K562 (cell line): ENCODE data around the gene ARID3A. TPM values are rescaled to one million over a fixed set of nuclear protein-coding genes. Genes with fewer than 3 reads are reported as not detected.

Experiments used
- DMBX1 ChIP-seq: fragments of 250-450 bp; sonication (Bioruptor Pico); IDR thresholded peaks from 2 replicates; pipeline ENCODE4 v1.8.0; 2022; ENCODE audit warnings: inconsistent platforms, mild to moderate bottlenecking, moderate library complexity, borderline replicate concordance
- GTF2E2 ChIP-seq: fragments of 200-800 bp; sonication (Bioruptor generic); IDR thresholded peaks from 2 replicates; pipeline ENCODE4 v1.6.1; 2016; ENCODE audit warnings: missing genetic modification characterization, missing compliant biosample characterization
- HDAC3 ChIP-seq: fragments of 450-650 bp; IDR thresholded peaks from 2 replicates; pipeline ENCODE4 v1.6.1; 2018; ENCODE audit warnings: borderline replicate concordance, mild to moderate bottlenecking, moderate library complexity; ENCODE audit not compliant: partially characterized antibody
- HLTF ChIP-seq: fragments of 450-650 bp; IDR thresholded peaks from 2 replicates; pipeline ENCODE4 v1.6.1; 2016
- SMAD2 ChIP-seq: fragments of 150-350 bp; IDR thresholded peaks from 2 replicates; pipeline ENCODE4 v1.6.1; 2014; ENCODE audit warnings: low read depth, mild to moderate bottlenecking, low read length
- XRCC3 ChIP-seq: fragments of 450-650 bp; IDR thresholded peaks from 2 replicates; pipeline ENCODE4 v1.6.1; 2017; ENCODE audit warnings: mild to moderate bottlenecking, moderate library complexity
- ZEB2 ChIP-seq: fragments of 450-650 bp; IDR thresholded peaks from 2 replicates; pipeline ENCODE4 v1.6.1; 2016
- ZNF24 ChIP-seq: fragments of 450-650 bp; IDR thresholded peaks from 2 replicates; pipeline ENCODE4 v1.6.1; 2016
- ZZZ3 ChIP-seq: fragments of 450-650 bp; IDR thresholded peaks from 2 replicates; pipeline ENCODE4 v1.6.1; 2016; ENCODE audit warnings: antibody characterized with exemption, mild to moderate bottlenecking, moderate library complexity
- polyA plus RNA-seq, 8 experiments: library from polyadenylated mRNA; depleted of rRNA in 4 of 8; stranded (reverse) in 5 of 8; unstranded in 3 of 8; fragments of >200 nt; fragmentation: Nextera tagmentation in 2 of 8; fragmentation: Illumina TruSeq in 1 of 8; extraction: Ambion mirVana in 2 of 8; extraction: Trizol in 1 of 8; gene quantifications; 2 replicates each; pipeline versions ENCODE4 v1.2.1 to v1.2.3, GENCODE V29; 2011 to 2014; ENCODE audit warnings: inconsistent platforms in 1 of 8, missing spikeins in 1 of 8
- total RNA-seq, 7 experiments: library from RNA; depleted of rRNA in 6 of 7; stranded (reverse); fragments of >200 nt in 6 of 7; fragmentation: Illumina TruSeq in 2 of 7; extraction: Trizol in 2 of 7; gene quantifications; 2 replicates each; pipeline versions ENCODE4 v1.2.1 to v1.2.3, GENCODE V29; 2011 to 2021; ENCODE audit warnings: low replicate concordance in 1 of 7
- TF ChIP-seq, protein P1 (sequence below): sonication (generic); formaldehyde crosslinking; IDR thresholded peaks from 2 replicates; pipeline ENCODE4 v1.8.0; 2023; ENCODE audit warnings: mild to moderate bottlenecking, missing genetic modification reagents
- TF ChIP-seq, protein P2 (sequence below): sonication (generic); formaldehyde crosslinking; IDR thresholded peaks from 2 replicates; pipeline ENCODE4 v1.8.0; 2022; ENCODE audit warnings: mild to moderate bottlenecking, missing genetic modification reagents, borderline replicate concordance
- TF ChIP-seq, protein P3 (sequence below), 2 experiments: fragments of 450-650 bp; conservative IDR thresholded peaks; 2 replicates each; pipeline ENCODE4 v1.6.1; 2017; ENCODE audit warnings: mild to moderate bottlenecking in 2 of 2, moderate library complexity in 2 of 2
- TF ChIP-seq, protein P4 (sequence below): fragments of 450-650 bp; formaldehyde crosslinking; IDR thresholded peaks from 2 replicates; pipeline ENCODE4 v1.4.0; 2020; ENCODE audit warnings: mild to moderate bottlenecking, moderate library complexity
- TF ChIP-seq, protein P5 (sequence below): fragments of 250-450 bp; sonication (Bioruptor Pico); IDR thresholded peaks from 2 replicates; pipeline ENCODE4 v1.8.0; 2021; ENCODE audit warnings: borderline replicate concordance, mild to moderate bottlenecking, moderate library complexity; ENCODE audit not compliant: poor library complexity, severe bottlenecking
- TF ChIP-seq, protein P6 (sequence below): sonication (generic); formaldehyde crosslinking; IDR thresholded peaks from 2 replicates; pipeline ENCODE4 v1.4.0; 2020; ENCODE audit warnings: mild to moderate bottlenecking, missing genetic modification reagents

Gene ARID3A
- total and polyA plus RNA-seq, 9 of the 15 experiments (the other 6 are each of a cell fraction or from before 2014, with no cell fraction given) = 1.4 to 118 (median 31.2) TPM

DNA sequence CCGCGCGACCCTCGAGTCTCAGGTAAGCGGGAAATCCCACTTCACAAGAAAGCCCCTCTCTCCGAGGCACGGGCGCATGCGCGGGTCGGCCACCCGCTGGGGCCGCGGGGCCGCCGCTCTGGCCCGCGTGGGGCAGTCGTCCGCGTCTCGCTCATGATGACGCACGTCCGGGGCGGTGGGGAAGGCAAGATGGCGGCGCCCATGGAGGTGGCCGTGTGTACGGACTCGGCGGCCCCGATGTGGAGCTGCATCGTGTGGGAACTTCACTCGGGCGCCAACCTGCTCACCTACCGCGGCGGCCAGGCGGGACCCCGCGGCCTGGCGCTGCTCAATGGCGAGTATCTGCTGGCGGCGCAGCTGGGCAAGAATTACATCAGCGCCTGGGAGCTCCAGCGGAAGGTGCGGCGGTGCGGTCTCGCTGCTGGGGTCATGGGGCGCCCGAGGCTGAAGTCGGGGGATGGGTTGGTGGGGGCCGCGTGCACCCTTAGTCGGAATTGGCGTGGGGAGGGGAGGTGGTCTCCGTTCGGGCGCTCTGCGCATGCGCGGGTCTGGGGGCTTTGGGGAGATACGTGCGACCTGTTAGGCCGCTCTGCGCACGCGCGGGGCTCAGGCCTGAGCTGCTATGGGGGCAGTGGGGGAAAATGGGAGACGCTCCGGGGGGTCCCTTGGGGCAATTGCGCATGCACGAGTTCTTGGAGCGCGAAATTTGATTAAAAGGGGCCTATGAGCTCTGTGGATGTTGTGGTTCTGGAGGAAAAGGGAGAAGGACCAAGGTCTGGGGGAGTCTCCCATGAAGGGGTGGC, 58.5 kb downstream of the ARID3A start, which contains the start of gene WDR18 (continued):
- TF ChIP-seq DMBX1 (CRISPR knock-in tag) (peak; percentile 12; the same call in 1 of the 2 replicates), ZNF24 (no peak), SMAD2 (no peak), XRCC3 (no peak), ZZZ3 (no peak), HDAC3 (no peak), GTF2E2 (tag) (no peak), ZEB2 (no peak), HLTF (0 out of 2 replicates have a peak, but pooled peaks have one; percentile 28)
- TF ChIP-seq, protein P1, sequence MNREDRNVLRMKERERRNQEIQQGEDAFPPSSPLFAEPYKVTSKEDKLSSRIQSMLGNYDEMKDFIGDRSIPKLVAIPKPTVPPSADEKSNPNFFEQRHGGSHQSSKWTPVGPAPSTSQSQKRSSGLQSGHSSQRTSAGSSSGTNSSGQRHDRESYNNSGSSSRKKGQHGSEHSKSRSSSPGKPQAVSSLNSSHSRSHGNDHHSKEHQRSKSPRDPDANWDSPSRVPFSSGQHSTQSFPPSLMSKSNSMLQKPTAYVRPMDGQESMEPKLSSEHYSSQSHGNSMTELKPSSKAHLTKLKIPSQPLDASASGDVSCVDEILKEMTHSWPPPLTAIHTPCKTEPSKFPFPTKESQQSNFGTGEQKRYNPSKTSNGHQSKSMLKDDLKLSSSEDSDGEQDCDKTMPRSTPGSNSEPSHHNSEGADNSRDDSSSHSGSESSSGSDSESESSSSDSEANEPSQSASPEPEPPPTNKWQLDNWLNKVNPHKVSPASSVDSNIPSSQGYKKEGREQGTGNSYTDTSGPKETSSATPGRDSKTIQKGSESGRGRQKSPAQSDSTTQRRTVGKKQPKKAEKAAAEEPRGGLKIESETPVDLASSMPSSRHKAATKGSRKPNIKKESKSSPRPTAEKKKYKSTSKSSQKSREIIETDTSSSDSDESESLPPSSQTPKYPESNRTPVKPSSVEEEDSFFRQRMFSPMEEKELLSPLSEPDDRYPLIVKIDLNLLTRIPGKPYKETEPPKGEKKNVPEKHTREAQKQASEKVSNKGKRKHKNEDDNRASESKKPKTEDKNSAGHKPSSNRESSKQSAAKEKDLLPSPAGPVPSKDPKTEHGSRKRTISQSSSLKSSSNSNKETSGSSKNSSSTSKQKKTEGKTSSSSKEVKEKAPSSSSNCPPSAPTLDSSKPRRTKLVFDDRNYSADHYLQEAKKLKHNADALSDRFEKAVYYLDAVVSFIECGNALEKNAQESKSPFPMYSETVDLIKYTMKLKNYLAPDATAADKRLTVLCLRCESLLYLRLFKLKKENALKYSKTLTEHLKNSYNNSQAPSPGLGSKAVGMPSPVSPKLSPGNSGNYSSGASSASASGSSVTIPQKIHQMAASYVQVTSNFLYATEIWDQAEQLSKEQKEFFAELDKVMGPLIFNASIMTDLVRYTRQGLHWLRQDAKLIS (CRISPR knock-in tag) = peak; percentile 96
- TF ChIP-seq, protein P2, sequence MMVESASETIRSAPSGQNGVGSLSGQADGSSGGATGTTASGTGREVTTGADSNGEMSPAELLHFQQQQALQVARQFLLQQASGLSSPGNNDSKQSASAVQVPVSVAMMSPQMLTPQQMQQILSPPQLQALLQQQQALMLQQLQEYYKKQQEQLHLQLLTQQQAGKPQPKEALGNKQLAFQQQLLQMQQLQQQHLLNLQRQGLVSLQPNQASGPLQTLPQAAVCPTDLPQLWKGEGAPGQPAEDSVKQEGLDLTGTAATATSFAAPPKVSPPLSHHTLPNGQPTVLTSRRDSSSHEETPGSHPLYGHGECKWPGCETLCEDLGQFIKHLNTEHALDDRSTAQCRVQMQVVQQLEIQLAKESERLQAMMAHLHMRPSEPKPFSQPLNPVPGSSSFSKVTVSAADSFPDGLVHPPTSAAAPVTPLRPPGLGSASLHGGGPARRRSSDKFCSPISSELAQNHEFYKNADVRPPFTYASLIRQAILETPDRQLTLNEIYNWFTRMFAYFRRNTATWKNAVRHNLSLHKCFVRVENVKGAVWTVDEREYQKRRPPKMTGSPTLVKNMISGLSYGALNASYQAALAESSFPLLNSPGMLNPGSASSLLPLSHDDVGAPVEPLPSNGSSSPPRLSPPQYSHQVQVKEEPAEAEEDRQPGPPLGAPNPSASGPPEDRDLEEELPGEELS = no peak
- TF ChIP-seq, protein P3, sequence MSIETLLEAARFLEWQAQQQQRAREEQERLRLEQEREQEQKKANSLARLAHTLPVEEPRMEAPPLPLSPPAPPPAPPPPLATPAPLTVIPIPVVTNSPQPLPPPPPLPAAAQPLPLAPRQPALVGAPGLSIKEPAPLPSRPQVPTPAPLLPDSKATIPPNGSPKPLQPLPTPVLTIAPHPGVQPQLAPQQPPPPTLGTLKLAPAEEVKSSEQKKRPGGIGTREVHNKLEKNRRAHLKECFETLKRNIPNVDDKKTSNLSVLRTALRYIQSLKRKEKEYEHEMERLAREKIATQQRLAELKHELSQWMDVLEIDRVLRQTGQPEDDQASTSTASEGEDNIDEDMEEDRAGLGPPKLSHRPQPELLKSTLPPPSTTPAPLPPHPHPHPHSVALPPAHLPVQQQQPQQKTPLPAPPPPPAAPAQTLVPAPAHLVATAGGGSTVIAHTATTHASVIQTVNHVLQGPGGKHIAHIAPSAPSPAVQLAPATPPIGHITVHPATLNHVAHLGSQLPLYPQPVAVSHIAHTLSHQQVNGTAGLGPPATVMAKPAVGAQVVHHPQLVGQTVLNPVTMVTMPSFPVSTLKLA (conservative IDR thresholded peaks at IDR 0.05) = peak; percentile 93 to 98
- TF ChIP-seq, protein P4, sequence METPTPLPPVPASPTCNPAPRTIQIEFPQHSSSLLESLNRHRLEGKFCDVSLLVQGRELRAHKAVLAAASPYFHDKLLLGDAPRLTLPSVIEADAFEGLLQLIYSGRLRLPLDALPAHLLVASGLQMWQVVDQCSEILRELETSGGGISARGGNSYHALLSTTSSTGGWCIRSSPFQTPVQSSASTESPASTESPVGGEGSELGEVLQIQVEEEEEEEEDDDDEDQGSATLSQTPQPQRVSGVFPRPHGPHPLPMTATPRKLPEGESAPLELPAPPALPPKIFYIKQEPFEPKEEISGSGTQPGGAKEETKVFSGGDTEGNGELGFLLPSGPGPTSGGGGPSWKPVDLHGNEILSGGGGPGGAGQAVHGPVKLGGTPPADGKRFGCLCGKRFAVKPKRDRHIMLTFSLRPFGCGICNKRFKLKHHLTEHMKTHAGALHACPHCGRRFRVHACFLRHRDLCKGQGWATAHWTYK = peak; percentile 59
- TF ChIP-seq, protein P5, sequence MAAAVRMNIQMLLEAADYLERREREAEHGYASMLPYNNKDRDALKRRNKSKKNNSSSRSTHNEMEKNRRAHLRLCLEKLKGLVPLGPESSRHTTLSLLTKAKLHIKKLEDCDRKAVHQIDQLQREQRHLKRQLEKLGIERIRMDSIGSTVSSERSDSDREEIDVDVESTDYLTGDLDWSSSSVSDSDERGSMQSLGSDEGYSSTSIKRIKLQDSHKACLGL (CRISPR knock-in tag) = peak; percentile 97
- TF ChIP-seq, protein P6, sequence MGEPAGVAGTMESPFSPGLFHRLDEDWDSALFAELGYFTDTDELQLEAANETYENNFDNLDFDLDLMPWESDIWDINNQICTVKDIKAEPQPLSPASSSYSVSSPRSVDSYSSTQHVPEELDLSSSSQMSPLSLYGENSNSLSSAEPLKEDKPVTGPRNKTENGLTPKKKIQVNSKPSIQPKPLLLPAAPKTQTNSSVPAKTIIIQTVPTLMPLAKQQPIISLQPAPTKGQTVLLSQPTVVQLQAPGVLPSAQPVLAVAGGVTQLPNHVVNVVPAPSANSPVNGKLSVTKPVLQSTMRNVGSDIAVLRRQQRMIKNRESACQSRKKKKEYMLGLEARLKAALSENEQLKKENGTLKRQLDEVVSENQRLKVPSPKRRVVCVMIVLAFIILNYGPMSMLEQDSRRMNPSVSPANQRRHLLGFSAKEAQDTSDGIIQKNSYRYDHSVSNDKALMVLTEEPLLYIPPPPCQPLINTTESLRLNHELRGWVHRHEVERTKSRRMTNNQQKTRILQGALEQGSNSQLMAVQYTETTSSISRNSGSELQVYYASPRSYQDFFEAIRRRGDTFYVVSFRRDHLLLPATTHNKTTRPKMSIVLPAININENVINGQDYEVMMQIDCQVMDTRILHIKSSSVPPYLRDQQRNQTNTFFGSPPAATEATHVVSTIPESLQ (CRISPR knock-in tag) = no peak
